Tibial nerve (tissue), 4 donors: ENCODE results near the gene ANAPC2. TPM values are rescaled to one million over a fixed set of nuclear protein-coding genes. Genes with fewer than 3 reads are reported as not detected.

Experiments
- DNase-seq, 2 donors: peaks; one replicate each; pipeline ENCODE4 v3.0.0-alpha.2; 2019; ENCODE audit warnings: low spot score in 2 of 2
- H3K27ac ChIP-seq, 4 donors: fragments of 200-600 bp; sonication (generic) in 3 of 4; one replicate each; pipeline ENCODE4 v1.5.1; 2017 to 2019; ENCODE audit warnings: mild to moderate bottlenecking in 1 of 4
- H3K27me3 ChIP-seq, 2 donors: fragments of 200-600 bp; sonication (generic) in 1 of 2; one replicate each; pipeline versions ENCODE4 v1.5.1 to v1.6.0; 2017 to 2019
- H3K36me3 ChIP-seq, 3 donors: fragments of 200-600 bp; sonication (generic); one replicate each; pipeline ENCODE4 v1.5.1; 2018 to 2019
- H3K4me1 ChIP-seq, 4 donors: fragments of 200-600 bp; sonication (generic) in 3 of 4; one replicate each; pipeline ENCODE4 v1.5.1; 2017 to 2019
- H3K4me3 ChIP-seq, 4 donors: fragments of 200-600 bp; sonication (generic) in 3 of 4; one replicate each; pipeline ENCODE4 v1.5.1; 2017 to 2019; ENCODE audit warnings: mild to moderate bottlenecking in 1 of 4, moderate library complexity in 1 of 4
- H3K9me3 ChIP-seq, 4 donors: fragments of 200-600 bp; sonication (generic) in 3 of 4; one replicate each; pipeline ENCODE4 v1.5.1; 2017 to 2019
- CTCF ChIP-seq, 5 experiments: fragments of 200-600 bp in 3 of 5; fragments of 450-650 bp in 2 of 5; sonication (generic) in 3 of 5; IDR thresholded peaks; one replicate each; pipeline ENCODE4 v1.5.1; 2016 to 2019; ENCODE audit warnings: antibody characterized with exemption in 5 of 5, mild to moderate bottlenecking in 3 of 5, moderate library complexity in 2 of 5
- EP300 ChIP-seq, 2 donors: sonication (generic); formaldehyde crosslinking; IDR thresholded peaks; one replicate each; pipeline ENCODE4 v1.6.1; 2017; ENCODE audit warnings: antibody characterized with exemption in 2 of 2, mild to moderate bottlenecking in 1 of 2
- POLR2A ChIP-seq, 2 donors: fragments of 450-650 bp; IDR thresholded peaks; one replicate each; pipeline ENCODE4 v1.6.1; 2017; ENCODE audit warnings: antibody characterized with exemption in 2 of 2, mild to moderate bottlenecking in 2 of 2, moderate library complexity in 2 of 2
- WGBS, 2 donors: methylation state at CpG; one replicate each; pipeline ENCODE4 v1.1.5; 2018; 5-methylcytosine and 5-hydroxymethylcytosine counted together
- total RNA-seq, 4 donors: library from RNA; depleted of rRNA; stranded (reverse); fragments of >200 nt; gene quantifications; one replicate each; pipeline ENCODE4 v1.1.0, GENCODE V29; 2016

Gene ANAPC2
- total RNA-seq, 4 donors from 2014 or later: 41.6 to 73.0 (median 58.9) TPM

- peaks cover 7 to 58% (median 34%) of the 10 kb centered on the region in 4 donors for H3K4me1 ChIP-seq
- H3K36me3 ChIP-seq: peaks cover 0 to 75% (median 31%) of the 10 kb centered on the region in 3 donors
- peak overlapping the region; percentile 78 to 99 (median 91) for H3K4me3 ChIP-seq
- no peak for DNase-seq
- H3K27me3 ChIP-seq: no peaks in the 10 kb centered on the region
- H3K27ac ChIP-seq: peak overlapping the region in 1 of 4 donors; percentile 96
- 85% methylated on average over 14 to 15 of the region's 15 CpGs for WGBS, 2 donors
- H3K9me3 ChIP-seq: no peaks in the 10 kb centered on the region
- TF ChIP-seq CTCF (IDR thresholded peaks at IDR 0.05) (no peak), EP300 (IDR thresholded peaks at IDR 0.05) (no peak), POLR2A (IDR thresholded peaks at IDR 0.05) (no peak)
Measured at GRCh38 chr9:137187386-137187785, 974 bp downstream of the ANAPC2 start.

GRCh38 chr9:137186385-137186784, 2.0 kb downstream of the ANAPC2 start:
- H3K4me3 ChIP-seq: no peak overlapping the region
- no peaks in the 10 kb centered on the region for H3K9me3 ChIP-seq
- H3K27me3 ChIP-seq: no peaks in the 10 kb centered on the region
- no peak for TF ChIP-seq CTCF (IDR thresholded peaks at IDR 0.05)
- TF ChIP-seq EP300 (IDR thresholded peaks at IDR 0.05): no peak
- TF ChIP-seq POLR2A (IDR thresholded peaks at IDR 0.05): no peak
- no peak overlapping the region for H3K27ac ChIP-seq
- DNase-seq: no peak
- peaks cover 0 to 76% (median 40%) of the 10 kb centered on the region in 3 donors for H3K36me3 ChIP-seq
- WGBS, 2 donors: 78 to 91% methylated on average over 6 of the region's 6 CpGs
- H3K4me1 ChIP-seq: peaks cover 7 to 58% (median 34%) of the 10 kb centered on the region in 4 donors

GRCh38 chr9:137185921-137186320, 2.4 kb downstream of the ANAPC2 start:
- no peak overlapping the region for H3K4me3 ChIP-seq
- DNase-seq: no peak
- peaks cover 0 to 76% (median 44%) of the 10 kb centered on the region in 3 donors for H3K36me3 ChIP-seq
- 87 to 96% methylated on average over 18 to 19 of the region's 19 CpGs for WGBS, 2 donors
- H3K9me3 ChIP-seq: no peaks in the 10 kb centered on the region
- TF ChIP-seq EP300 (IDR thresholded peaks at IDR 0.05) (no peak), CTCF (IDR thresholded peaks at IDR 0.05) (no peak), POLR2A (IDR thresholded peaks at IDR 0.05) (no peak)
- H3K27ac ChIP-seq: no peak overlapping the region
- H3K4me1 ChIP-seq: peaks cover 7 to 55% (median 34%) of the 10 kb centered on the region in 4 donors
- no peaks in the 10 kb centered on the region for H3K27me3 ChIP-seq

- WGBS, 2 donors: 91% methylated on average over 43 to 47 of the region's 48 CpGs
- Histone ChIP-seq H3K4me3 (no peak overlapping the region), H3K36me3 (peaks cover 3 to 76% (median 49%) of the 10 kb centered on the region in 3 donors), H3K9me3 (no peaks in the 10 kb centered on the region), H3K27ac (no peak overlapping the region), H3K27me3 (no peaks in the 10 kb centered on the region), H3K4me1 (peaks cover 7 to 47% (median 29%) of the 10 kb centered on the region in 4 donors)
- no peak for TF ChIP-seq EP300 (IDR thresholded peaks at IDR 0.05)
- TF ChIP-seq CTCF (IDR thresholded peaks at IDR 0.05): no peak
- no peak for TF ChIP-seq POLR2A (IDR thresholded peaks at IDR 0.05)
- DNase-seq: no peak
Measured at GRCh38 chr9:137184881-137185660, 3.3 kb downstream of the ANAPC2 start.

GRCh38 chr9:137183980-137184595, 4.3 kb downstream of the ANAPC2 start:
- H3K36me3 ChIP-seq: peaks cover 3 to 82% (median 56%) of the 10 kb centered on the region in 3 donors
- H3K27ac ChIP-seq: no peak overlapping the region
- no peaks in the 10 kb centered on the region for H3K9me3 ChIP-seq
- DNase-seq: no peak
- no peaks in the 10 kb centered on the region for H3K27me3 ChIP-seq
- no peak for TF ChIP-seq CTCF (IDR thresholded peaks at IDR 0.05)
- no peak for TF ChIP-seq POLR2A (IDR thresholded peaks at IDR 0.05)
- TF ChIP-seq EP300 (IDR thresholded peaks at IDR 0.05): no peak
- peaks cover 0 to 37% (median 19%) of the 10 kb centered on the region in 4 donors for H3K4me1 ChIP-seq
- no peak overlapping the region for H3K4me3 ChIP-seq
- WGBS, 2 donors: 91 to 94% methylated on average over 24 to 27 of the region's 27 CpGs
